Measurements from ENCODE around the gene SLC6A7. TPM values are rescaled to one million over a fixed set of nuclear protein-coding genes. Genes with fewer than 3 reads are reported as not detected.

The SLC6A7 gene
- total RNA-seq, 6 donors from 2014 or later = 0.44 TPM; not detected in 5

DNA sequence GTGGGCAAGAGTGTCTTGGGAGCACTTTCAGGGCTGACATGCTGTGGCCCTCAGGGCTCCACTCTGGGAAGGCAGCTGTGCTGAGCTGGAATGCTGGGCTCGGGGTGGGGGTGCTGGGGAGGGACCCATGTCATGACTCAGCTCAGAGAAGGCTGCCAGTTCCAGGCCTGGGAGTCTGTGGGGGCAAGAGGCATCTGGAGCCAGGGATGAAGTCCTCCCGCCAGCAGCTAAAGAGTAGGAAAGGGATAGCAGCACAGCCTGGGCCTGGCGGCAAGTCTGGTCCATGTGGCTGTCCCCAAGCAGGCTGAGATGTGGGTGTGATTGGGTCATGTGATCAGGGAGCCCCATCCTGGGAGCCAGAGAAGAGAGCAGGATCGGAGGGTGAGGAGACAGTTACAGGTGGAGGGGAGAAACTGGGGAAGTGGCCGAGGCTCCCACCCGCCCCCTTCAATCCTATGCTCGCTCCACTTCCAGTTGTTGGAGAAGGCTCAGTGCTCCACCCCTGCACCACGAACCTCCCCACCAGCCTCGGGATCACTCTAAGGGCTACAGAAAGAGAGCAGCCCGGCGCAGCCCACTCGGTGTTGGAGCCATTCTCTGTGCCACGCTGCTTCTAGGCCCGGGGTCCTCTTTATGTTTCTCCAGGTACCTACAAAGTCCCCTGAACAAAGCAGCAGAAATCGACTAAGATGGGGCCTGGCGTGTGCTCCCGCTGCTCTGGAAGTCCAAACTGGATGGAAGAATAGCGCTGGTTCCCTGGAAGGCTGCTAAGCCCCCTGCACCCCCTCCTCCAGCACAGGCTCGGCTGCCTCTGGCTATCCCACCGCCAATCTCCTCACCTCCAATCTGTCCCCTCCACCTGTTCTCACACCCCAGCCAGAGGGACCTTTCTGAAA is 46.3 kb upstream of the SLC6A7 start:
- H3K4me3 ChIP-seq = peak overlapping the region in 2 of 4 donors; percentile 15 to 17
- H3K9me3 ChIP-seq = no peaks in the 10 kb centered on the region
- DNase-seq = peak in 1 of 2 donors; percentile 41
- WGBS, 2 donors = 73 to 74% methylated on average over 18 to 19 of the region's 20 CpGs
- TF ChIP-seq POLR2AphosphoS5 (IDR thresholded peaks at IDR 0.05) = no peak
- no peak for TF ChIP-seq POLR2A (IDR thresholded peaks at IDR 0.05)
- TF ChIP-seq EP300 (IDR thresholded peaks at IDR 0.05) = no peak
- TF ChIP-seq, protein P1, sequence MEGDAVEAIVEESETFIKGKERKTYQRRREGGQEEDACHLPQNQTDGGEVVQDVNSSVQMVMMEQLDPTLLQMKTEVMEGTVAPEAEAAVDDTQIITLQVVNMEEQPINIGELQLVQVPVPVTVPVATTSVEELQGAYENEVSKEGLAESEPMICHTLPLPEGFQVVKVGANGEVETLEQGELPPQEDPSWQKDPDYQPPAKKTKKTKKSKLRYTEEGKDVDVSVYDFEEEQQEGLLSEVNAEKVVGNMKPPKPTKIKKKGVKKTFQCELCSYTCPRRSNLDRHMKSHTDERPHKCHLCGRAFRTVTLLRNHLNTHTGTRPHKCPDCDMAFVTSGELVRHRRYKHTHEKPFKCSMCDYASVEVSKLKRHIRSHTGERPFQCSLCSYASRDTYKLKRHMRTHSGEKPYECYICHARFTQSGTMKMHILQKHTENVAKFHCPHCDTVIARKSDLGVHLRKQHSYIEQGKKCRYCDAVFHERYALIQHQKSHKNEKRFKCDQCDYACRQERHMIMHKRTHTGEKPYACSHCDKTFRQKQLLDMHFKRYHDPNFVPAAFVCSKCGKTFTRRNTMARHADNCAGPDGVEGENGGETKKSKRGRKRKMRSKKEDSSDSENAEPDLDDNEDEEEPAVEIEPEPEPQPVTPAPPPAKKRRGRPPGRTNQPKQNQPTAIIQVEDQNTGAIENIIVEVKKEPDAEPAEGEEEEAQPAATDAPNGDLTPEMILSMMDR (IDR thresholded peaks at IDR 0.05) = no peak
- ATAC-seq (ENCODE audit: low FRiP score in 2 of 2) = peak; percentile 23 to 87
- peaks cover 17 to 32% (median 28%) of the 10 kb centered on the region in 4 donors for H3K4me1 ChIP-seq
- no peaks in the 10 kb centered on the region for H3K36me3 ChIP-seq
- peak overlapping the region; percentile 72 to 79 (median 77) for H3K27ac ChIP-seq
- H3K27me3 ChIP-seq = no peaks in the 10 kb centered on the region

- H3K4me1 ChIP-seq = peaks cover 11 to 28% (median 22%) of the 10 kb centered on the region in 4 donors
- WGBS, 2 donors = 61 to 64% methylated on average over 14 of the region's 14 CpGs
Measured at GRCh38 chr5:150144246-150144801, 45.5 kb upstream of the SLC6A7 start.

DNA sequence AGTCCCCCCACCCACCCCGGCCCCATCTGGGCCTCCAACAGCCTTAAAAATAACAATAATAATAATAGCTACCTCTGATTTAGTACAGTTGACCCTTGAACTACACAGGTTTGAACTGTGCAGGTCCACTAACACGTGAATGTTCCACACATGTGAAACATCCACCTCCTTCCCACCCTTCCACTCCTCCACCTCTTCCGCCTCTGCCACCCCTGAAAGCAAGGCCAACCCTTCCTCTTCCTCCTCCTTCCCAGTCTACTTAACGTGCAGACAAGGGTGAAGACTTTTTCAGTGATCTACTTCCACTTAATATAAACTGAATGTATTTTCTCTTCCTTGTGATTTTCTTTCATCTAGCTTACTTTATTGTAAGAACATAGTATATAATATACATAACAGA is 45.0 kb upstream of the SLC6A7 start:
- peak overlapping the region; percentile 72 to 79 (median 77) for H3K27ac ChIP-seq
- H3K27me3 ChIP-seq = no peaks in the 10 kb centered on the region
- no peak overlapping the region for H3K4me3 ChIP-seq
- TF ChIP-seq POLR2AphosphoS5 (IDR thresholded peaks at IDR 0.05) = no peak
- TF ChIP-seq EP300 (IDR thresholded peaks at IDR 0.05) = no peak
- TF ChIP-seq POLR2A (IDR thresholded peaks at IDR 0.05) = no peak
- TF ChIP-seq, protein P1 (IDR thresholded peaks at IDR 0.05) = no peak
- DNase-seq (peak in 1 of 2 donors; percentile 32), ATAC-seq (ENCODE audit: low FRiP score in 2 of 2) (no peak)
- no peaks in the 10 kb centered on the region for H3K9me3 ChIP-seq
- 32 to 33% methylated on average over 4 of the region's 4 CpGs for WGBS, 2 donors
- peaks cover 11 to 28% (median 20%) of the 10 kb centered on the region in 4 donors for H3K4me1 ChIP-seq
- H3K36me3 ChIP-seq = no peaks in the 10 kb centered on the region

More at GRCh38 chr5:150144246-150144801, 45.5 kb upstream of the SLC6A7 start:
- H3K27ac ChIP-seq = peak overlapping the region; percentile 72 to 79 (median 77)
- ATAC-seq (ENCODE audit: low FRiP score in 2 of 2) (peak in 1 of 2 donors; percentile 43), DNase-seq (no peak)
- peak in 1 of 4 donors; percentile 7 for TF ChIP-seq POLR2A (IDR thresholded peaks at IDR 0.05)
- peak in 2 of 4 donors; percentile 2 to 64 for TF ChIP-seq EP300 (IDR thresholded peaks at IDR 0.05)
- peak; percentile 49 to 62 for TF ChIP-seq POLR2AphosphoS5 (IDR thresholded peaks at IDR 0.05)
- TF ChIP-seq, protein P1 (IDR thresholded peaks at IDR 0.05) = no peak
- no peaks in the 10 kb centered on the region for H3K27me3 ChIP-seq
- no peaks in the 10 kb centered on the region for H3K36me3 ChIP-seq
- no peaks in the 10 kb centered on the region for H3K9me3 ChIP-seq
- peak overlapping the region in 2 of 4 donors; percentile 15 to 17 for H3K4me3 ChIP-seq

DNA sequence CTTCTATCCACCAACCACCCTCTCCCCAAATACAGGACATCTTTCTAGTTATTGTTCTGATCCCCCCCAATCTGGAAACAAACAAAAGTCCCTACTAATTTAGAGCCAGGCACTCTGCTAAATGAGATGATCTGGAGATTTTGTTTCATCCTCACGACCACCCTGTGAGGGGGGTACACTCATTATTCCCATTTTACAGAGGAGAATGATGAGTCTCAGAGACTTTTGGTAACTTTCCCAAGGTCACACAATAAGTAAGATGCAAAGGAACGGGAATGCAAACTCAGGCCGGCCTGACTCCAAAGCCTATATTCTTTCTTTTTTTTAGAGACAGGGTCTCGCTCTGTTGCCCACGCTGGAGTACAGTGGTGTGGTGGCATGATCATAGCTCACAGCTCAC is 43.6 kb upstream of the SLC6A7 start:
- Histone ChIP-seq H3K4me1 (peaks cover 11 to 17% (median 15%) of the 10 kb centered on the region in 4 donors), H3K9me3 (no peaks in the 10 kb centered on the region)
- ATAC-seq (ENCODE audit: low FRiP score in 2 of 2) = no peak

More for the DNA sequence above, 43.6 kb upstream of the SLC6A7 start:
- TF ChIP-seq POLR2A (IDR thresholded peaks at IDR 0.05) = no peak
- no peak for TF ChIP-seq EP300 (IDR thresholded peaks at IDR 0.05)
- TF ChIP-seq, protein P1 (IDR thresholded peaks at IDR 0.05) = no peak
- no peak for TF ChIP-seq POLR2AphosphoS5 (IDR thresholded peaks at IDR 0.05)
- H3K27me3 ChIP-seq = no peaks in the 10 kb centered on the region
- H3K36me3 ChIP-seq = no peaks in the 10 kb centered on the region
- peak overlapping the region; percentile 18 to 79 (median 34) for H3K27ac ChIP-seq
- 81 to 92% methylated on average over 5 of the region's 5 CpGs for WGBS, 2 donors
- no peak overlapping the region for H3K4me3 ChIP-seq
- no peak for DNase-seq

Data from upper lobe of left lung (tissue), 6 donors.